ENCODE results near the gene IL20RA.
"Not testable (repeated sequence)": the region's sequence is repeated elsewhere in the genome, so short reads cannot be mapped to it uniquely, and the experiment has no call there.

The IL20RA gene

GRCh38 chr6:136982928-136983327 is 61.8 kb downstream of the IL20RA start:
- DNase-seq (ENCODE audit: low read depth), result no peak
- no peak overlapping the region for H3K4me3 ChIP-seq (ENCODE audit: low read depth, low read length)

- DNase-seq (ENCODE audit: low read depth), result no peak
- no peak overlapping the region for H3K4me3 ChIP-seq (ENCODE audit: low read depth, low read length)
Observed at GRCh38 chr6:136980070-136980469, 64.7 kb downstream of the IL20RA start.

- no peak overlapping the region for H3K4me3 ChIP-seq (ENCODE audit: low read depth, low read length)
- DNase-seq (ENCODE audit: low read depth), result no peak
Observed at GRCh38 chr6:136979206-136979605, 65.6 kb downstream of the IL20RA start.

GRCh38 chr6:136977075-136977474 is 67.7 kb downstream of the IL20RA start:
- no peak overlapping the region for H3K4me3 ChIP-seq (ENCODE audit: low read depth, low read length)
- no peak for DNase-seq (ENCODE audit: low read depth)

- H3K4me3 ChIP-seq (ENCODE audit: low read depth, low read length), result no peak overlapping the region
- no peak for DNase-seq (ENCODE audit: low read depth)
Observed at GRCh38 chr6:136975089-136975715, 69.6 kb downstream of the IL20RA start.

GRCh38 chr6:136973781-136974180 is 71.0 kb downstream of the IL20RA start:
- H3K4me3 ChIP-seq (ENCODE audit: low read depth, low read length); DNase-seq (ENCODE audit: low read depth): not testable (repeated sequence)

GRCh38 chr6:136971609-136972008 is 73.2 kb downstream of the IL20RA start:
- H3K4me3 ChIP-seq (ENCODE audit: low read depth, low read length), result no peak overlapping the region
- DNase-seq (ENCODE audit: low read depth), result no peak

GRCh38 chr6:136969930-136970329 is 74.8 kb downstream of the IL20RA start:
- no peak overlapping the region for H3K4me3 ChIP-seq (ENCODE audit: low read depth, low read length)
- no peak for DNase-seq (ENCODE audit: low read depth)

- no peak overlapping the region for H3K4me3 ChIP-seq (ENCODE audit: low read depth, low read length)
- no peak for DNase-seq (ENCODE audit: low read depth)
Observed at GRCh38 chr6:136969433-136969832, 75.3 kb downstream of the IL20RA start.

- no peak overlapping the region for H3K4me3 ChIP-seq (ENCODE audit: low read depth, low read length)
- no peak for DNase-seq (ENCODE audit: low read depth)
Observed at GRCh38 chr6:136968837-136969236, 75.9 kb downstream of the IL20RA start.

GRCh38 chr6:136967876-136968752 is 76.7 kb downstream of the IL20RA start:
- H3K4me3 ChIP-seq (ENCODE audit: low read depth, low read length), result no peak overlapping the region
- peak; percentile 8 for DNase-seq (ENCODE audit: low read depth)

GRCh38 chr6:136964398-136964797 is 80.4 kb downstream of the IL20RA start:
- DNase-seq (ENCODE audit: low read depth), result no peak
- no peak overlapping the region for H3K4me3 ChIP-seq (ENCODE audit: low read depth, low read length)

GRCh38 chr6:136963259-136963658 is 81.5 kb downstream of the IL20RA start:
- DNase-seq (ENCODE audit: low read depth), result no peak
- H3K4me3 ChIP-seq (ENCODE audit: low read depth, low read length), result no peak overlapping the region

GRCh38 chr6:136962661-136963060 is 82.1 kb downstream of the IL20RA start:
- no peak for DNase-seq (ENCODE audit: low read depth)
- no peak overlapping the region for H3K4me3 ChIP-seq (ENCODE audit: low read depth, low read length)

GRCh38 chr6:136961848-136962247 is 82.9 kb downstream of the IL20RA start:
- DNase-seq (ENCODE audit: low read depth), result no peak
- no peak overlapping the region for H3K4me3 ChIP-seq (ENCODE audit: low read depth, low read length)

- H3K4me3 ChIP-seq (ENCODE audit: low read depth, low read length), result no peak overlapping the region
- DNase-seq (ENCODE audit: low read depth), result no peak
Observed at GRCh38 chr6:136960781-136961180, 84.0 kb downstream of the IL20RA start.

GRCh38 chr6:136959935-136960334 is 84.8 kb downstream of the IL20RA start:
- DNase-seq (ENCODE audit: low read depth); H3K4me3 ChIP-seq (ENCODE audit: low read depth, low read length): not testable (repeated sequence)

GRCh38 chr6:136959471-136959891 is 85.3 kb downstream of the IL20RA start:
- DNase-seq (ENCODE audit: low read depth), result no peak
- H3K4me3 ChIP-seq (ENCODE audit: low read depth, low read length), result no peak overlapping the region

- DNase-seq (ENCODE audit: low read depth), result no peak
- no peak overlapping the region for H3K4me3 ChIP-seq (ENCODE audit: low read depth, low read length)
Observed at GRCh38 chr6:136958168-136958567, 86.6 kb downstream of the IL20RA start.

GRCh38 chr6:136956590-136957544 is 87.9 kb downstream of the IL20RA start:
- no peak for DNase-seq (ENCODE audit: low read depth)
- no peak overlapping the region for H3K4me3 ChIP-seq (ENCODE audit: low read depth, low read length)
